ENCODE measurements around the gene CDK17. TPM values are rescaled to one million over a fixed set of nuclear protein-coding genes. Genes with fewer than 3 reads are reported as not detected.
"Not testable (repeated sequence)": the region's sequence is repeated elsewhere in the genome, so short reads cannot be mapped to it uniquely, and the experiment has no call there.

The CDK17 gene
- total RNA-seq, 3 donors from 2014 or later, result 47.7 to 113 (median 81.0) TPM

- intact Hi-C loops (cut with DNase I; ENCODE audit: low total_unique reads), result loop anchor here (10.0 kb wide), 1 partner anchor 728 kb away; no protein-coding TSS in a partner anchor
- Histone ChIP-seq H3K27ac (no peak overlapping the region), H3K36me3 (no peaks in the 10 kb centered on the region), H3K4me1 (no peaks in the 10 kb centered on the region), H3K9me3 (no peaks in the 10 kb centered on the region), H3K4me3 (no peak overlapping the region), H3K27me3 (no peaks in the 10 kb centered on the region)
- TF ChIP-seq, protein P1, sequence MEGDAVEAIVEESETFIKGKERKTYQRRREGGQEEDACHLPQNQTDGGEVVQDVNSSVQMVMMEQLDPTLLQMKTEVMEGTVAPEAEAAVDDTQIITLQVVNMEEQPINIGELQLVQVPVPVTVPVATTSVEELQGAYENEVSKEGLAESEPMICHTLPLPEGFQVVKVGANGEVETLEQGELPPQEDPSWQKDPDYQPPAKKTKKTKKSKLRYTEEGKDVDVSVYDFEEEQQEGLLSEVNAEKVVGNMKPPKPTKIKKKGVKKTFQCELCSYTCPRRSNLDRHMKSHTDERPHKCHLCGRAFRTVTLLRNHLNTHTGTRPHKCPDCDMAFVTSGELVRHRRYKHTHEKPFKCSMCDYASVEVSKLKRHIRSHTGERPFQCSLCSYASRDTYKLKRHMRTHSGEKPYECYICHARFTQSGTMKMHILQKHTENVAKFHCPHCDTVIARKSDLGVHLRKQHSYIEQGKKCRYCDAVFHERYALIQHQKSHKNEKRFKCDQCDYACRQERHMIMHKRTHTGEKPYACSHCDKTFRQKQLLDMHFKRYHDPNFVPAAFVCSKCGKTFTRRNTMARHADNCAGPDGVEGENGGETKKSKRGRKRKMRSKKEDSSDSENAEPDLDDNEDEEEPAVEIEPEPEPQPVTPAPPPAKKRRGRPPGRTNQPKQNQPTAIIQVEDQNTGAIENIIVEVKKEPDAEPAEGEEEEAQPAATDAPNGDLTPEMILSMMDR (IDR thresholded peaks at IDR 0.05), result no peak
- TF ChIP-seq POLR2A (IDR thresholded peaks at IDR 0.05), result no peak
- no peak for TF ChIP-seq POLR2AphosphoS5 (IDR thresholded peaks at IDR 0.05)
- no peak for DNase-seq (ENCODE audit: low spot score in 2 of 2)
Observed at GRCh38 chr12:96436366-96437170, 36.3 kb upstream of the CDK17 start.

GRCh38 chr12:96434107-96434506 lies 33.9 kb upstream of the CDK17 start:
- intact Hi-C loops (cut with DNase I; ENCODE audit: low total_unique reads), result loop anchor here (10.0 kb wide), 1 partner anchor 731 kb away; no protein-coding TSS in a partner anchor
- Histone ChIP-seq H3K4me3 (no peak overlapping the region), H3K9me3 (no peaks in the 10 kb centered on the region), H3K27me3 (no peaks in the 10 kb centered on the region), H3K27ac (no peak overlapping the region), H3K36me3 (no peaks in the 10 kb centered on the region), H3K4me1 (no peaks in the 10 kb centered on the region)
- TF ChIP-seq POLR2AphosphoS5 (IDR thresholded peaks at IDR 0.05) (peak in 1 of 3 donors; percentile 18), POLR2A (IDR thresholded peaks at IDR 0.05) (no peak)
- no peak for DNase-seq (ENCODE audit: low spot score in 2 of 2)

DNA sequence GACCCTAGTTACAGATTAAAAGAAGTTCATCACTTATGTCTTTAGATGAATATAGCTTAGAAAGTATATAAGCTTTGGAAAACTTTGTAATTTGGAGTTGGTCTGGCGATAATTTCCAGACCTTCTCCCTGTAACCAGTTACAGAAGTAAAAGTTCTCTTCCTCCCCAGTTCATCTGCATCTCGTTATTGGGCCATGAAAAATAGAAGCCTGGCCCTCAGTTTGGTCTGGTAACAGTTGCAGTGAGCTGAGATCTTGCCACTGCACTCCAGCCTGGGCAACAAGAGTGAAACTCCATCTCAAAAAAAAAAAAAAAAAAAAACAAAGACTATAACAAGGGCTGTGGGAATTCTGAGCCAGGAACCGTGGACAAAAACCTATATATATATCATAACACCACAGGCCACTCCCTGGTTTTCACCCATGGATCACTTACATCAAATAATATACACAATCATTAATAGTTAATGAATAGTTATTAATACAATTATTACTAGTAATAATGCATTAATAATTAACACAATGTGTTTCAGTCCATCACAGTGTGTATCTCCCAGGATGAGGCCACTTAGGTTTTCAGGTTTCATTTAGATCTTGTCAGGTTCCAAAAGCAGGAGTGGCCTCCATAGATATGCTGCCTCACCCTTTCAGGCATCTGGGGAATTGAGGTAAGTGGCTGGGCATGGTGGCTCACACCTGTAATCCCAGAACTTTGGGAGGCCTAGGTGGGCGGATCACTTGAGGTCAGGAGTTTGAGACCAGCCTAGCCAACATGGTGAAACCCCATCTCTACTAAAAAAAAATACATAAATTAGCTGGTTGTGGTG lies 32.5 kb upstream of the CDK17 start:
- DNase-seq (ENCODE audit: low spot score in 2 of 2); H3K9me3 ChIP-seq; H3K4me3 ChIP-seq; H3K36me3 ChIP-seq; H3K4me1 ChIP-seq; H3K27me3 ChIP-seq; H3K27ac ChIP-seq: not testable (repeated sequence)
- intact Hi-C loops (cut with DNase I; ENCODE audit: low total_unique reads), result loop anchor here (10.0 kb wide), 1 partner anchor 732 kb away; no protein-coding TSS in a partner anchor

GRCh38 chr12:96431067-96431466 lies 30.8 kb upstream of the CDK17 start:
- H3K4me1 ChIP-seq, result peaks cover 0 to 5% of the 10 kb centered on the region in 2 donors
- TF ChIP-seq POLR2A (IDR thresholded peaks at IDR 0.05), result no peak
- TF ChIP-seq, protein P1 (IDR thresholded peaks at IDR 0.05), result no peak
- no peak for TF ChIP-seq POLR2AphosphoS5 (IDR thresholded peaks at IDR 0.05)
- H3K36me3 ChIP-seq, result no peaks in the 10 kb centered on the region
- no peaks in the 10 kb centered on the region for H3K9me3 ChIP-seq
- H3K27ac ChIP-seq, result no peak overlapping the region
- H3K27me3 ChIP-seq, result no peaks in the 10 kb centered on the region
- intact Hi-C loops (cut with DNase I; ENCODE audit: low total_unique reads), result loop anchor here (10.0 kb wide), 1 partner anchor 734 kb away; no protein-coding TSS in a partner anchor
- DNase-seq (ENCODE audit: low spot score in 2 of 2), result no peak
- H3K4me3 ChIP-seq, result no peak overlapping the region

GRCh38 chr12:96427269-96427729 lies 27.1 kb upstream of the CDK17 start:
- DNase-seq (ENCODE audit: low spot score in 2 of 2), result peak in 1 of 2 donors; percentile 35
- no peaks in the 10 kb centered on the region for H3K9me3 ChIP-seq
- peak overlapping the region; percentile 81 for H3K27ac ChIP-seq
- H3K4me1 ChIP-seq, result peaks cover 0 to 5% of the 10 kb centered on the region in 2 donors
- intact Hi-C loops (cut with DNase I; ENCODE audit: low total_unique reads), result no loop called here
- H3K4me3 ChIP-seq, result no peak overlapping the region
- H3K36me3 ChIP-seq, result no peaks in the 10 kb centered on the region
- H3K27me3 ChIP-seq, result no peaks in the 10 kb centered on the region
- no peak for TF ChIP-seq POLR2A (IDR thresholded peaks at IDR 0.05)
- TF ChIP-seq, protein P1 (IDR thresholded peaks at IDR 0.05), result no peak
- TF ChIP-seq POLR2AphosphoS5 (IDR thresholded peaks at IDR 0.05), result peak in 2 of 3 donors; percentile 57 to 79

All from breast epithelium (tissue), 4 donors.